HL-60 (cell line): Measurements from ENCODE around the gene NUDT9.

Experiments used
- GABPA ChIP-seq: IDR thresholded peaks from 2 replicates; pipeline ENCODE4 v1.6.1; 2012; ENCODE audit warnings: low read depth
- POLR2AphosphoS5 ChIP-seq: IDR thresholded peaks from 2 replicates; pipeline ENCODE4 v1.6.1; 2012; ENCODE audit warnings: low read depth
- REST ChIP-seq: IDR thresholded peaks from 2 replicates; pipeline ENCODE4 v1.6.1; 2012; ENCODE audit warnings: low read depth; ENCODE audit not compliant: insufficient replicate concordance
- SPI1 ChIP-seq: IDR thresholded peaks from 2 replicates; pipeline ENCODE4 v1.6.1; 2012; ENCODE audit warnings: low read depth, mild to moderate bottlenecking, borderline replicate concordance
- TF ChIP-seq, protein P1 (sequence below): IDR thresholded peaks from one replicate; pipeline ENCODE4 v1.5.1; 2011; ENCODE audit warnings: low read length, control low read depth, inconsistent platforms; ENCODE audit not compliant: insufficient read depth

GRCh38 chr4:87388901-87389300 lies 33.5 kb upstream of the NUDT9 start:
- TF ChIP-seq, protein P1, sequence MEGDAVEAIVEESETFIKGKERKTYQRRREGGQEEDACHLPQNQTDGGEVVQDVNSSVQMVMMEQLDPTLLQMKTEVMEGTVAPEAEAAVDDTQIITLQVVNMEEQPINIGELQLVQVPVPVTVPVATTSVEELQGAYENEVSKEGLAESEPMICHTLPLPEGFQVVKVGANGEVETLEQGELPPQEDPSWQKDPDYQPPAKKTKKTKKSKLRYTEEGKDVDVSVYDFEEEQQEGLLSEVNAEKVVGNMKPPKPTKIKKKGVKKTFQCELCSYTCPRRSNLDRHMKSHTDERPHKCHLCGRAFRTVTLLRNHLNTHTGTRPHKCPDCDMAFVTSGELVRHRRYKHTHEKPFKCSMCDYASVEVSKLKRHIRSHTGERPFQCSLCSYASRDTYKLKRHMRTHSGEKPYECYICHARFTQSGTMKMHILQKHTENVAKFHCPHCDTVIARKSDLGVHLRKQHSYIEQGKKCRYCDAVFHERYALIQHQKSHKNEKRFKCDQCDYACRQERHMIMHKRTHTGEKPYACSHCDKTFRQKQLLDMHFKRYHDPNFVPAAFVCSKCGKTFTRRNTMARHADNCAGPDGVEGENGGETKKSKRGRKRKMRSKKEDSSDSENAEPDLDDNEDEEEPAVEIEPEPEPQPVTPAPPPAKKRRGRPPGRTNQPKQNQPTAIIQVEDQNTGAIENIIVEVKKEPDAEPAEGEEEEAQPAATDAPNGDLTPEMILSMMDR = no peak
- no peak for TF ChIP-seq GABPA
- no peak for TF ChIP-seq POLR2AphosphoS5
- TF ChIP-seq REST = no peak
- no peak for TF ChIP-seq SPI1
